ENCODE measurements around the gene CFAP77. TPM values are rescaled to one million over a fixed set of nuclear protein-coding genes. Genes with fewer than 3 reads are reported as not detected.

Gene CFAP77
- total and polyA plus RNA-seq, 2 of the 8 experiments (the other 6 are each of a cell fraction or from before 2014, with no cell fraction given) = 0.63 to 0.97 TPM

- Histone ChIP-seq H4K8ac (ENCODE audit: extremely low read depth, insufficient read depth, low read length) (no peak overlapping the region), H2BK15ac (ENCODE audit: low read length) (no peak overlapping the region), H2BK120ac (replicated peaks; ENCODE audit: low read depth, low read length) (no peak overlapping the region), H3K4me3 (ENCODE audit: extremely low read depth in 1 of 4, insufficient read depth in 2 of 4, low read depth in 3 of 4, low read length in 4 of 4) (no peak overlapping the region), H2AK5ac (ENCODE audit: low read depth, low read length) (no peak overlapping the region), H3K56ac (replicated peaks; ENCODE audit: insufficient read length, low read depth, low read length) (no peak overlapping the region), H3K4me1 (replicated peaks in 1 of 4; ENCODE audit: control insufficient read depth in 3 of 4, insufficient read depth in 4 of 4, low read length in 3 of 4) (no peaks in the 10 kb centered on the region), H3K14ac (ENCODE audit: insufficient read length) (no peak overlapping the region), H2BK20ac (ENCODE audit: low read length) (no peak overlapping the region), H3K27ac (ENCODE audit: low read depth, low read length) (no peak overlapping the region), H2BK5ac (ENCODE audit: low read depth, low read length) (no peak overlapping the region), H3K4me2 (ENCODE audit: insufficient read depth in 1 of 2, low read depth in 2 of 2, low read length in 2 of 2) (no peak overlapping the region), H3K79me2 (ENCODE audit: control insufficient read depth in 1 of 2, insufficient read depth in 2 of 2, low read length in 2 of 2) (no peaks in the 10 kb centered on the region), H4K91ac (replicated peaks; ENCODE audit: insufficient read length, low read length) (no peak overlapping the region), H4K20me1 (replicated peaks in 1 of 2; ENCODE audit: control insufficient read depth in 1 of 2, insufficient read depth in 2 of 2, low read length in 2 of 2) (peaks cover 0 to 2% of the 10 kb centered on the region in 2 experiments), H3K4ac (replicated peaks; ENCODE audit: insufficient read length, low read depth, low read length) (no peak overlapping the region), H3K18ac (ENCODE audit: extremely low read depth, low read length) (no peak overlapping the region), H3K36me3 (ENCODE audit: control insufficient read depth in 2 of 4, insufficient read depth in 4 of 4, low read length in 3 of 4) (no peaks in the 10 kb centered on the region), H3K9ac (replicated peaks in 1 of 4; ENCODE audit: extremely low read depth in 1 of 4, low read depth in 3 of 4, low read length in 3 of 4) (no peak overlapping the region), H3K23ac (ENCODE audit: insufficient read length) (no peak overlapping the region), H3K23me2 (ENCODE audit: low read depth, low read length) (no peaks in the 10 kb centered on the region; the same call in 1 of the 2 replicates), H4K5ac (ENCODE audit: insufficient read length, low read depth, low read length) (no peak overlapping the region), H2AFZ (ENCODE audit: low read length) (no peak overlapping the region), H2BK12ac (ENCODE audit: low read depth, low read length) (no peak overlapping the region), H3K79me1 (ENCODE audit: low read depth, low read length) (no peaks in the 10 kb centered on the region), H3K27me3 (replicated peaks in 1 of 4; ENCODE audit: control insufficient read depth in 3 of 4, extremely low read depth in 1 of 4, insufficient read depth in 3 of 4, low read length in 3 of 4) (no peaks in the 10 kb centered on the region), H3K9me3 (ENCODE audit: insufficient read depth in 2 of 2, low read depth in 1 of 2, low read length in 1 of 2) (peaks cover 0 to 2% of the 10 kb centered on the region in 2 experiments; a peak in 1 of 4 replicates)
- DNase-seq (ENCODE audit: low read depth in 1 of 2, low spot score in 2 of 2) (no peak), FAIRE-seq (no peak)
- ChIA-PET POLR2A (ENCODE audit: partially characterized antibody) (no interaction called here), CTCF (ENCODE audit: partially characterized antibody) (interaction anchor here (1.3 kb wide), 1 partner anchor 66 kb away, joined by 3 read pairs; no protein-coding TSS in a partner anchor)
- TF ChIP-seq POU5F1 (IDR thresholded peaks at IDR 0.05; ENCODE audit: low read depth, low read length) (no peak), CREB1 (IDR thresholded peaks at IDR 0.05) (no peak), YY1 (IDR thresholded peaks at IDR 0.05; ENCODE audit: low read depth, low read length) (no peak), GTF2F1 (IDR thresholded peaks at IDR 0.05; ENCODE audit: borderline replicate concordance, low read depth, low read length) (no peak), TBP (IDR thresholded peaks at IDR 0.05; ENCODE audit: low read depth, low read length) (no peak), NRF1 (IDR thresholded peaks at IDR 0.05; ENCODE audit: low read depth, low read length) (no peak), ATF3 (IDR thresholded peaks at IDR 0.05; ENCODE audit: insufficient read depth, low read depth, low read length) (no peak), POLR2A (IDR thresholded peaks at IDR 0.05; ENCODE audit: control extremely low read depth in 1 of 2, low read depth in 2 of 2, low read length in 2 of 2) (no peak), RXRA (IDR thresholded peaks at IDR 0.05; ENCODE audit: insufficient read depth, low read depth, low read length) (no peak), EP300 (IDR thresholded peaks at IDR 0.05; ENCODE audit: borderline replicate concordance in 1 of 2, low read depth in 2 of 2, low read length in 2 of 2) (no peak), TAF7 (optimal IDR thresholded peaks at IDR 0.05; ENCODE audit: borderline replicate concordance, low read depth, low read length) (no peak), SRF (IDR thresholded peaks at IDR 0.05; ENCODE audit: low read depth, low read length) (no peak), POLR2AphosphoS5 (IDR thresholded peaks at IDR 0.05; ENCODE audit: low read depth, low read length) (no peak), SIN3A (conservative IDR thresholded peaks at IDR 0.05 in 1 of 2, IDR thresholded peaks at IDR 0.05 in 1 of 2; ENCODE audit: low read depth in 1 of 2, low read length in 2 of 2) (no peak)
- 83% methylated on average over 2 of the region's 2 CpGs; no CpG with 5 or more reads in 1 of the 2 experiments for WGBS, 2 experiments (ENCODE audit: extremely low coverage in 1 of 2, insufficient coverage in 1 of 2, insufficient read length in 1 of 2, insufficient replicate concordance in 2 of 2, low coverage in 1 of 2, low lambda C conversion rate in 2 of 2, missing lambda C conversion rate in 1 of 2)
Measured at GRCh38 chr9:132554755-132555154, 144.7 kb downstream of the CFAP77 start.

All from H1 (cell line).